Panc1 (cell line): ENCODE data around the gene ATP13A2. TPM values are rescaled to one million over a fixed set of nuclear protein-coding genes. Genes with fewer than 3 reads are reported as not detected.

ENCODE experiments used
- ATAC-seq: fragments of 200-7000 bp; cut with Tn5 transposase; 2 replicates; pipeline ENCODE4 v1.9.1; 2020; ENCODE audit warnings: mild to moderate bottlenecking, moderate library complexity
- BruUV-seq: library from RNA; stranded (reverse); fragments of 400-500 nt; replicated peaks from 2 replicates; lab custom pipeline; 2021; lab: Mats Ljungman, UMichigan
- CTCF ChIA-PET: fragments of 300-600 bp; sonication (Branson Sonifier 250); formaldehyde crosslinking; loops from one replicate; lab custom pipeline; 2022; ENCODE audit warnings: antibody characterized with exemption; lab: Charles Lee
- POLR2A ChIA-PET: fragments of 300-600 bp; sonication (Branson Sonifier 250); formaldehyde crosslinking; loops from one replicate; lab custom pipeline; 2022; ENCODE audit warnings: antibody characterized with exemption; lab: Charles Lee
- DNase-seq: peaks from one replicate; pipeline ENCODE4 v3.0.0-alpha.2; 2010; ENCODE audit warnings: low read depth, low spot score
- H3K27ac ChIP-seq: 2 replicates; pipeline ENCODE4 v1.5.1; 2011; ENCODE audit warnings: mild to moderate bottlenecking, low read length, inconsistent platforms
- H3K27me3 ChIP-seq: fragments of 200-500 bp; sonication (Bioruptor generic); 2 replicates; pipeline ENCODE4 v1.6.0; 2014; ENCODE audit warnings: low read length, inconsistent platforms; ENCODE audit not compliant: control insufficient read depth, insufficient read depth
- H3K36me3 ChIP-seq: fragments of 200-500 bp; sonication (Bioruptor generic); 2 replicates; pipeline ENCODE4 v1.5.1; 2014; ENCODE audit warnings: inconsistent platforms, mild to moderate bottlenecking, low read length, moderate library complexity; ENCODE audit not compliant: control insufficient read depth, insufficient read depth
- H3K4me1 ChIP-seq: 2 replicates; pipeline ENCODE4 v1.5.1; 2011; ENCODE audit warnings: inconsistent platforms, mild to moderate bottlenecking, low read length, moderate library complexity; ENCODE audit not compliant: control insufficient read depth, insufficient read depth
- H3K4me3 ChIP-seq, 2 experiments: 2 replicates each; pipeline ENCODE4 v1.5.1; 2011 to 2012; ENCODE audit warnings: low read depth in 2 of 2, low read length in 2 of 2, mild to moderate bottlenecking in 2 of 2, inconsistent platforms in 1 of 2, moderate library complexity in 1 of 2
- H3K9me3 ChIP-seq: fragments of 200-500 bp; sonication (Bioruptor generic); 2 replicates; pipeline ENCODE4 v1.5.1; 2014; ENCODE audit warnings: low read depth, mild to moderate bottlenecking, inconsistent platforms, low read length, moderate library complexity; ENCODE audit not compliant: control insufficient read depth, insufficient read depth
- CTCF ChIP-seq: fragments of 450-650 bp; IDR thresholded peaks from 2 replicates; pipeline ENCODE4 v1.5.1; 2017; ENCODE audit warnings: mild to moderate bottlenecking
- POLR2AphosphoS5 ChIP-seq: IDR thresholded peaks from 2 replicates; pipeline ENCODE4 v1.6.1; 2012; ENCODE audit warnings: mild to moderate bottlenecking, low read depth, low read length, moderate library complexity
- SIN3A ChIP-seq: IDR thresholded peaks from 2 replicates; pipeline ENCODE4 v1.6.1; 2012; ENCODE audit warnings: low read depth, mild to moderate bottlenecking, low read length, moderate library complexity, borderline replicate concordance; ENCODE audit not compliant: insufficient read depth
- TCF7L2 ChIP-seq: IDR thresholded peaks from 2 replicates; pipeline ENCODE4 v1.6.1; 2011; ENCODE audit warnings: mild to moderate bottlenecking, low read depth, low read length, inconsistent platforms
- in situ Hi-C: cut with HindIII; loops from 2 replicates; pipeline ENCODE4 v1.10.0; 2016; ENCODE audit warnings: low sequenced_read_pairs, low pct_unique_long_range_greater_than_20kb
- intact Hi-C: fragments of 100-400 bp; cut with micrococcal nuclease; formaldehyde crosslinking; loops from one replicate; pipeline ENCODE4 v1.10.0; 2022; ENCODE audit not compliant: unreplicated experiment
- total RNA-seq: library from RNA; stranded (reverse); gene quantifications from one replicate; pipeline ENCODE4 v1.2.1, GENCODE V29; 2021; ENCODE audit not compliant: unreplicated experiment
- TF ChIP-seq, protein P1 (sequence below), 2 experiments: IDR thresholded peaks; 2 replicates each; pipeline ENCODE4 v1.6.1; 2011 to 2012; ENCODE audit warnings: low read depth in 2 of 2, control low read depth in 1 of 2, low read length in 1 of 2, mild to moderate bottlenecking in 1 of 2, moderate library complexity in 1 of 2; ENCODE audit not compliant: insufficient read depth in 1 of 2

The ATP13A2 gene
- total RNA-seq, 1 experiment from 2014 or later: 49.9 TPM

DNA sequence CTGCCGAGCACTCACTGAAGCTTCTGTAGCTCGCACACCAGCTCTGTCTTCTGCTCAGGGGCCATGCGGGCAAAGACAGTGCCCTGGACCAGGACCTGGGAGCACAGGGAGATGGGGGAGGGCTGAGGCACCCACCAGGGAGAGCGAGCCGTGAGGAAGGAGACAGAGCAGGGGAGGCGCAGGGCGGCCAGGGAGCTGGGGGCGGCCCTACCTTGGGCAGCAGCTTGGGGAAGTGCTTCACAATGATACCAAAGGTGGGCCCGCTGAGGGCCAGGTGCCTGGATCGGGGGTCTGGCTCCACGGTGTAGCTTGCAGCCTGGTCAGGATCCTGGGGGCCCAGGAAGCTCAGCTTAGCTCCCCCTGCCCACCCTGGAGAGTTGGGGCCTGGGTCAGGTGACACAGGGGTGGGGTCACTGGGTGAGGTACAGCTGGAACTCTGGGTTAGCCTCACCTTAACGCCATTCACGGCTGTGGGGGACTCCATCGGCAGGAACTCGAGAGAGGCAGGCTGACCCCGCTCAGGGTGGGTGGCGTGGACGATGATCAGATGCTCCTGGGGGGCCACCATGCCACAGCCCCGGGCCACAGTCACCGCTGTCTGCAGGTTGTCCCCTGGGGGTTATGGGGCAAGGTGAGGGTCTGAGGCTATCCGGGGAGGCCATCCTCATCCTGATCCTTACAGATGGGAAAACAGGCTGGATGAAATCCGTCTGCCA, 21.9 kb downstream of the ATP13A2 start:
- ChIA-PET CTCF (interaction anchor here (0.5 to 0.6 kb wide), 2 partner anchors 10 to 18 kb away, joined by 4 to 5 read pairs; partner anchors contain the start of gene MFAP2), POLR2A (no interaction called here)
- intact Hi-C loops (no loop called here), in situ Hi-C loops (no loop called here)
- no peak overlapping the region for H3K4me3 ChIP-seq
- DNase-seq: no peak
- no peak overlapping the region for H3K27ac ChIP-seq
- no peak for ATAC-seq
- no peaks in the 10 kb centered on the region; the same call in 1 of the 2 replicates for H3K4me1 ChIP-seq
- H3K27me3 ChIP-seq: no peaks in the 10 kb centered on the region
- no peak for TF ChIP-seq POLR2AphosphoS5
- TF ChIP-seq, protein P1, sequence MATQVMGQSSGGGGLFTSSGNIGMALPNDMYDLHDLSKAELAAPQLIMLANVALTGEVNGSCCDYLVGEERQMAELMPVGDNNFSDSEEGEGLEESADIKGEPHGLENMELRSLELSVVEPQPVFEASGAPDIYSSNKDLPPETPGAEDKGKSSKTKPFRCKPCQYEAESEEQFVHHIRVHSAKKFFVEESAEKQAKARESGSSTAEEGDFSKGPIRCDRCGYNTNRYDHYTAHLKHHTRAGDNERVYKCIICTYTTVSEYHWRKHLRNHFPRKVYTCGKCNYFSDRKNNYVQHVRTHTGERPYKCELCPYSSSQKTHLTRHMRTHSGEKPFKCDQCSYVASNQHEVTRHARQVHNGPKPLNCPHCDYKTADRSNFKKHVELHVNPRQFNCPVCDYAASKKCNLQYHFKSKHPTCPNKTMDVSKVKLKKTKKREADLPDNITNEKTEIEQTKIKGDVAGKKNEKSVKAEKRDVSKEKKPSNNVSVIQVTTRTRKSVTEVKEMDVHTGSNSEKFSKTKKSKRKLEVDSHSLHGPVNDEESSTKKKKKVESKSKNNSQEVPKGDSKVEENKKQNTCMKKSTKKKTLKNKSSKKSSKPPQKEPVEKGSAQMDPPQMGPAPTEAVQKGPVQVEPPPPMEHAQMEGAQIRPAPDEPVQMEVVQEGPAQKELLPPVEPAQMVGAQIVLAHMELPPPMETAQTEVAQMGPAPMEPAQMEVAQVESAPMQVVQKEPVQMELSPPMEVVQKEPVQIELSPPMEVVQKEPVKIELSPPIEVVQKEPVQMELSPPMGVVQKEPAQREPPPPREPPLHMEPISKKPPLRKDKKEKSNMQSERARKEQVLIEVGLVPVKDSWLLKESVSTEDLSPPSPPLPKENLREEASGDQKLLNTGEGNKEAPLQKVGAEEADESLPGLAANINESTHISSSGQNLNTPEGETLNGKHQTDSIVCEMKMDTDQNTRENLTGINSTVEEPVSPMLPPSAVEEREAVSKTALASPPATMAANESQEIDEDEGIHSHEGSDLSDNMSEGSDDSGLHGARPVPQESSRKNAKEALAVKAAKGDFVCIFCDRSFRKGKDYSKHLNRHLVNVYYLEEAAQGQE (IDR thresholded peaks at IDR 0.05; ENCODE audit: insufficient read depth in 1 of 2, low read depth in 2 of 2, low read length in 1 of 2): no peak
- no peak for TF ChIP-seq TCF7L2
- TF ChIP-seq CTCF: no peak
- TF ChIP-seq SIN3A: no peak
- H3K36me3 ChIP-seq: no peaks in the 10 kb centered on the region
- no peaks in the 10 kb centered on the region for H3K9me3 ChIP-seq
- no TSS peak for BruUV-seq

DNA sequence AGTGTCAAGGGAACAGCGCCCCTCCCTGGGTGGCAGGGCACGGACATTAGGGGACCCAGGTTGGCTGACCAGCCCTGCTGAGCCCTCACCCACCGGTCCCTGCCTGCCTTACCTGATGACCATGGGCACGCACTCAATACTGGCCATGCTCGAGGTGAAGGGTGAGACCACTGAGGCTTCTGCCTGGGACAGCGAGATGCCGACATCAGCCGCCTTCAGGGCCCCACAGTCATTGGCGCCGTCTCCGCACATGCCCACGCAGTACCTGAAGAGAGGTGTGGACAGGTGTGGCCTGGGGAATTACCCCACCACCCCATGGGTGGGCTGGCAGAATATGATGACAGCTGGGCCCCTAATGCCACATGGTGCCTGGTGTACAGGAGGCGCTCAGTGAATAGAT, 23.5 kb downstream of the ATP13A2 start:
- intact Hi-C loops (no loop called here), in situ Hi-C loops (no loop called here)
- CTCF ChIA-PET: no interaction called here
- POLR2A ChIA-PET: no interaction called here
- no peaks in the 10 kb centered on the region for H3K36me3 ChIP-seq
- no peak overlapping the region for H3K4me3 ChIP-seq
- ATAC-seq (no peak), DNase-seq (no peak)
- no peak overlapping the region for H3K27ac ChIP-seq
- no peaks in the 10 kb centered on the region for H3K27me3 ChIP-seq
- no peak for TF ChIP-seq POLR2AphosphoS5
- no peaks in the 10 kb centered on the region; the same call in 1 of the 2 replicates for H3K4me1 ChIP-seq
- BruUV-seq: no TSS peak
- H3K9me3 ChIP-seq: no peaks in the 10 kb centered on the region

GRCh38 chr1:16986962-16987361, 24.8 kb downstream of the ATP13A2 start:
- intact Hi-C loops (no loop called here), in situ Hi-C loops (no loop called here)
- BruUV-seq: no TSS peak
- H3K27ac ChIP-seq: no peak overlapping the region
- H3K4me1 ChIP-seq: no peaks in the 10 kb centered on the region; the same call in 1 of the 2 replicates
- DNase-seq: no peak
- H3K4me3 ChIP-seq: no peak overlapping the region
- H3K36me3 ChIP-seq: no peaks in the 10 kb centered on the region
- CTCF ChIA-PET: interaction anchor here (0.6 kb wide), 2 partner anchors 66 to 1733 kb away, joined by 3 to 9 read pairs; no protein-coding TSS in a partner anchor
- H3K9me3 ChIP-seq: no peaks in the 10 kb centered on the region
- no peaks in the 10 kb centered on the region for H3K27me3 ChIP-seq
- POLR2A ChIA-PET: no interaction called here
- ATAC-seq: peak; percentile 69
- TF ChIP-seq POLR2AphosphoS5: no peak
- TF ChIP-seq CTCF: peak; percentile 86; the same call in 1 of the 2 replicates
